Pancreas (tissue), 10 donors: ENCODE results near the gene ATF7IP2. TPM values are rescaled to one million over a fixed set of nuclear protein-coding genes. Genes with fewer than 3 reads are reported as not detected.
"Not testable (repeated sequence)": the region's sequence is repeated elsewhere in the genome, so short reads cannot be mapped to it uniquely, and the experiment has no call there.

Experiments
- ATAC-seq, 4 donors: fragments of 200-7000 bp; cut with Tn5 transposase; one replicate each; pipeline versions ENCODE4 v1.8.0 to v1.9.1; 2020; ENCODE audit warnings: mild to moderate bottlenecking in 4 of 4, moderate library complexity in 4 of 4
- DNase-seq, 6 donors: peaks; one replicate each; pipeline ENCODE4 v3.0.0-alpha.2; 2020
- FAIRE-seq: peaks from 2 replicates; lab custom pipeline; 2012; peaks lifted over from hg19 to GRCh38; lab: Jason Lieb, UNC
- H3K27ac ChIP-seq, 4 donors: fragments of 200-600 bp; sonication (generic); 1 replicate in 3 of 4; 2 replicates in 1 of 4; pipeline versions ENCODE4 v1.5.0 to v1.8.0; 2020
- H3K27me3 ChIP-seq, 4 donors: fragments of 200-600 bp; one replicate each; pipeline ENCODE4 v1.8.0; 2021
- H3K36me3 ChIP-seq, 3 donors: fragments of 200-600 bp; sonication (generic) in 1 of 3; one replicate each; pipeline versions ENCODE4 v1.5.0 to v1.8.0; 2020 to 2021
- H3K4me1 ChIP-seq, 3 donors: fragments of 200-600 bp; one replicate each; pipeline ENCODE4 v1.8.0; 2021
- H3K4me3 ChIP-seq, 4 donors: fragments of 200-600 bp; sonication (generic) in 2 of 4; one replicate each; pipeline versions ENCODE4 v1.5.0 to v1.8.0; 2020 to 2021
- H3K9me3 ChIP-seq, 4 donors: fragments of 200-600 bp; one replicate each; pipeline ENCODE4 v1.8.0; 2021
- WGBS, 2 donors: extraction: QIAGEN DNeasy Blood & Tissue Kit; methylation state at CpG; one replicate each; pipeline ENCODE4 v1.1.7; 2013; 5-methylcytosine and 5-hydroxymethylcytosine counted together
- intact Hi-C, 3 donors: fragments of 100-400 bp; cut with DNase I; formaldehyde crosslinking; loops; one replicate each; pipeline versions ENCODE4 v1.11.1 to v1.14.2; 2022
- polyA plus RNA-seq, 2 donors: library from polyadenylated mRNA; stranded (reverse); fragments of 200-250 nt; gene quantifications; one replicate each; pipeline ENCODE4 v1.2.3, GENCODE V29; 2013
- total RNA-seq, 6 donors: library from RNA; stranded (reverse); fragmentation: NEBNext Ultra II Directional in 4 of 6; extraction: Animal tissue kit (Norgen Biotek cat#: 25700) in 4 of 6; gene quantifications; one replicate each; pipeline versions ENCODE4 v1.2.1 to v1.2.4, GENCODE V29; 2021 to 2023
- TF ChIP-seq, protein P1 (sequence below), 4 donors: fragments of 200-600 bp; sonication (generic) in 3 of 4; IDR thresholded peaks; one replicate each; pipeline versions ENCODE4 v1.5.0 to v1.8.0; 2021; ENCODE audit warnings: antibody characterized with exemption in 4 of 4
- donor health status: healthy with polysubstance abuse.
- donor health status: DM: no; HTN: no; CAD: no; lungs with moderate emphysema.
- donor health status: DM: no; HTN: no; CAD: no.
- donor health status: control.
- donor health status: control.
- donor health status: Bipolar disorder and iron deficiency.
- donor health status: DM: yes; HTN: yes; CAD: no.
- donor health status: DM: no; HTN: no; CAD: no.
- donor health status: DM: no; HTN: no; CAD: no.
- donor health status: DM: yes; HTN: yes; CAD: no.

The ATF7IP2 gene
- total and polyA plus RNA-seq, 8 donors = 11.0 to 37.4 (median 16.6) TPM

DNA sequence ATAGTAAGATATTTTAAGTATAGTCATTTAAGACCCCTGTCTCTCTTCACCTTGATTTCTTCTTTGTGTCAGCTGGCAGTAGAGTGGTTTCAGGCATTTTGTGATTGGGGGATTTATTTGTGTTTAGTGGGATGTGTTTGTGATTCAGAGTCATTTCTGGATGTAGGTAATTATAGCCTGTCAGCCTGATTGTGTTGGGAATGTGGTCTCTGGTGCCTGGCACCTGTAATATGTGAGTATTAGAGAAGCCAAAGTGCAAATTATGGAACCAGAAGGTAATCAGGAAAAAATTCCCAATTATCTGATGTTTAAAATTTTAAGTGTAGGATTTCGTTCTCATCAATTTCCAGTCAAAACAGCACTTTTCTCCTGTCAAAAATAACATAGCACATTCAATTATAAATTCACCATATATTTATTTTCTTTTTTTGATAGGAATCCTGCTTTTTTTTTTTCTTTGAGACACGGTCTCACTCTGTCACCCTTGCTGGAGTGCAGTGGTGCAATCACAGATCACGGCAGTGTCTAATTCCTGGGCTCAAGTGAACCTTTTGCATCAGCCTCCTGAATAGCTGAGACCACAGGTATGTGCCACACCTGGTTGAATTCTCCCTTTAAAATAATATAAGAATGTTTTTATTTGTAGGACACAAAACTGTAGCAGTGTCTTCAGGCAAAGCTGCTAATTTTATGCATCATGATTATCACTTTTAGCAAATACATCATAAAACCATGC lies 42.7 kb downstream of the ATF7IP2 start:
- FAIRE-seq (no peak), DNase-seq (no peak), ATAC-seq (no peak)
- TF ChIP-seq, protein P1, sequence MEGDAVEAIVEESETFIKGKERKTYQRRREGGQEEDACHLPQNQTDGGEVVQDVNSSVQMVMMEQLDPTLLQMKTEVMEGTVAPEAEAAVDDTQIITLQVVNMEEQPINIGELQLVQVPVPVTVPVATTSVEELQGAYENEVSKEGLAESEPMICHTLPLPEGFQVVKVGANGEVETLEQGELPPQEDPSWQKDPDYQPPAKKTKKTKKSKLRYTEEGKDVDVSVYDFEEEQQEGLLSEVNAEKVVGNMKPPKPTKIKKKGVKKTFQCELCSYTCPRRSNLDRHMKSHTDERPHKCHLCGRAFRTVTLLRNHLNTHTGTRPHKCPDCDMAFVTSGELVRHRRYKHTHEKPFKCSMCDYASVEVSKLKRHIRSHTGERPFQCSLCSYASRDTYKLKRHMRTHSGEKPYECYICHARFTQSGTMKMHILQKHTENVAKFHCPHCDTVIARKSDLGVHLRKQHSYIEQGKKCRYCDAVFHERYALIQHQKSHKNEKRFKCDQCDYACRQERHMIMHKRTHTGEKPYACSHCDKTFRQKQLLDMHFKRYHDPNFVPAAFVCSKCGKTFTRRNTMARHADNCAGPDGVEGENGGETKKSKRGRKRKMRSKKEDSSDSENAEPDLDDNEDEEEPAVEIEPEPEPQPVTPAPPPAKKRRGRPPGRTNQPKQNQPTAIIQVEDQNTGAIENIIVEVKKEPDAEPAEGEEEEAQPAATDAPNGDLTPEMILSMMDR (IDR thresholded peaks at IDR 0.05) = no peak
- Histone ChIP-seq H3K27ac (no peak overlapping the region), H3K36me3 (peaks cover 0 to 2% (median 0%) of the 10 kb centered on the region in 3 donors), H3K9me3 (no peaks in the 10 kb centered on the region), H3K4me1 (no peaks in the 10 kb centered on the region), H3K4me3 (no peak overlapping the region), H3K27me3 (no peaks in the 10 kb centered on the region)
- 93 to 97% methylated on average over 3 of the region's 3 CpGs for WGBS, 2 donors
- intact Hi-C loops = no loop called here

GRCh38 chr16:10429299-10429969 lies 43.6 kb downstream of the ATF7IP2 start:
- H3K27ac ChIP-seq, FAIRE-seq, ATAC-seq, H3K9me3 ChIP-seq, intact Hi-C loops, H3K4me1 ChIP-seq, DNase-seq, H3K27me3 ChIP-seq, H3K4me3 ChIP-seq: not testable (repeated sequence)
- 97% methylated on average over 12 of the region's 12 CpGs for WGBS, 2 donors
- H3K36me3 ChIP-seq = peaks cover 0 to 10% (median 0%) of the 10 kb centered on the region in 3 donors

DNA sequence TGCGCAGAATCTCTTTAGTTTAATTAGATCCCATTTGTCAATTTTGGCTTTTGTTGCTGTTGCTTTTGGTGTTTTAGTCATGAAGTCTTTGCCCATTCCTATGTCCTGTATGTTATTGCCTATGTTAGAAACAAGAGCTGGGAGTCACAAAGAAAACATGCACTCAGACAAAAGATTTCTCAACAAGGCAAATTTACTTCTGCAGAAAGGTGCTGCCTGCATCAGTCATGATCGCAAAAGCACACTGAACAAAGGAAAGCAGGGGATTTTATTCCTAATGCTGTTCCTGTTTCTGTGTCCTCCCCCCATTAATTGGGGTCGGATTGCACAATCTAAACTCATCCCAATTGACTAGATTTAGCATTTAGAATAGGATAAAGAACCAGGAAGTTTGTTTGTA lies 55.9 kb downstream of the ATF7IP2 start:
- FAIRE-seq = no peak
- H3K36me3 ChIP-seq = peaks cover 0 to 32% (median 3%) of the 10 kb centered on the region in 3 donors
- no peak overlapping the region for H3K27ac ChIP-seq
- no peaks in the 10 kb centered on the region for H3K9me3 ChIP-seq
- no peaks in the 10 kb centered on the region for H3K4me1 ChIP-seq
- intact Hi-C loops = no loop called here
- TF ChIP-seq, protein P1 (IDR thresholded peaks at IDR 0.05) = no peak
- no peak for ATAC-seq
- 87 to 93% methylated on average over 3 of the region's 3 CpGs for WGBS, 2 donors
- H3K4me3 ChIP-seq = no peak overlapping the region
- no peaks in the 10 kb centered on the region for H3K27me3 ChIP-seq
- DNase-seq = no peak

DNA sequence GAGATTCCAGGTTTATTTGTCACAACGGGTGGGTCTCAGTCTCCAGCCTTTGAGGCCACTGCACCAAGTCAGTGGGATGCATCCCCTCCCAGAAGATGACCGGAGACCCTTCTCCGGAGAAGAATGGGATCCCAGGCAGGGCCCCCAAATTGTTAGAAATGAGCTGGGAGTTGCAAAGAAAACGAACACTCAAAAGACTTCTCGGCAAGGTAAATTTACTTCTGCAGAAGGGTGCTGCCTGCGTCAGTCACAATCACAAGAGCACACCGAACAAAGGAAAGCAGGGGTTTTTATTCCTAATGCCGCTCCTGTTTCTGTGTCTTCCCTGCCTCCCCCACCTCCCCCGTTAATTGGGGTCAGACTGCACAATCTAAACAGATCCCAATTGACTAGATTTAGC lies 61.4 kb downstream of the ATF7IP2 start:
- H3K27me3 ChIP-seq = no peaks in the 10 kb centered on the region
- ATAC-seq = no peak
- peaks cover 0 to 5% (median 0%) of the 10 kb centered on the region in 4 donors for H3K9me3 ChIP-seq
- intact Hi-C loops = no loop called here
- no peak overlapping the region for H3K4me3 ChIP-seq
- H3K36me3 ChIP-seq = peaks cover 0 to 36% (median 4%) of the 10 kb centered on the region in 3 donors
- TF ChIP-seq, protein P1 (IDR thresholded peaks at IDR 0.05) = no peak
- no peak for DNase-seq
- H3K27ac ChIP-seq = no peak overlapping the region
- WGBS, 2 donors = 97 to 99% methylated on average over 9 of the region's 9 CpGs
- FAIRE-seq = no peak
- H3K4me1 ChIP-seq = no peaks in the 10 kb centered on the region

- H3K27ac ChIP-seq, H3K9me3 ChIP-seq, intact Hi-C loops, DNase-seq, ATAC-seq, H3K4me1 ChIP-seq, H3K36me3 ChIP-seq, FAIRE-seq, H3K4me3 ChIP-seq, H3K27me3 ChIP-seq: not testable (repeated sequence)
- WGBS, 2 donors = 90 to 95% methylated on average over 13 of the region's 13 CpGs
These were observed 66.6 kb downstream of the ATF7IP2 start for GRCh38 chr16:10452208-10453158.
